CD14-positive monocyte (primary cell): ENCODE data around the gene PILRA. TPM values are rescaled to one million over a fixed set of nuclear protein-coding genes. Genes with fewer than 3 reads are reported as not detected.

Experiments used
- DNase-seq, 3 donors: peaks; one replicate each; pipeline ENCODE4 v3.0.0-alpha.2; 2011 to 2022
- H2AFZ ChIP-seq: 2 replicates; pipeline ENCODE4 v1.6.0; 2012; ENCODE audit warnings: mild to moderate bottlenecking, low read depth, low read length, inconsistent platforms; ENCODE audit not compliant: insufficient read depth, poor library complexity, severe bottlenecking
- H3K27ac ChIP-seq, 2 donors: 1 replicate in 1 of 2; 2 replicates in 1 of 2; pipeline ENCODE4 v1.5.1; 2012 to 2013; ENCODE audit warnings: low read length in 2 of 2, control low read depth in 1 of 2, inconsistent platforms in 1 of 2, low read depth in 1 of 2, mild to moderate bottlenecking in 1 of 2
- H3K27me3 ChIP-seq, 2 donors: one replicate each; pipeline versions ENCODE4 v1.6.0 to v1.6.1; 2011 to 2013; ENCODE audit warnings: low read length in 2 of 2; ENCODE audit not compliant: control insufficient read depth in 2 of 2, insufficient read depth in 2 of 2
- H3K36me3 ChIP-seq, 2 donors: replicated peaks in 1 of 2; 1 replicate in 1 of 2; 2 replicates in 1 of 2; pipeline versions ENCODE4 v1.5.1 to v1.6.1; 2012 to 2013; ENCODE audit warnings: low read length in 2 of 2, control low read depth in 1 of 2, inconsistent platforms in 1 of 2, mild to moderate bottlenecking in 1 of 2; ENCODE audit not compliant: insufficient read depth in 2 of 2, control insufficient read depth in 1 of 2
- H3K4me1 ChIP-seq, 2 donors: 1 replicate in 1 of 2; 2 replicates in 1 of 2; pipeline versions ENCODE4 v1.5.1 to v1.6.1; 2012 to 2013; ENCODE audit warnings: low read length in 2 of 2, control low read depth in 1 of 2, inconsistent platforms in 1 of 2, mild to moderate bottlenecking in 1 of 2, moderate library complexity in 1 of 2; ENCODE audit not compliant: insufficient read depth in 2 of 2, control insufficient read depth in 1 of 2
- H3K4me2 ChIP-seq: replicated peaks from 2 replicates; pipeline ENCODE3; 2012; ENCODE audit warnings: low read length, moderate library complexity, mild to moderate bottlenecking; ENCODE audit not compliant: poor library complexity, severe bottlenecking; ENCODE audit errors: extremely low read depth
- H3K4me3 ChIP-seq, 3 experiments: fragments of 200-600 bp in 1 of 3; sonication (generic) in 1 of 3; replicated peaks in 1 of 3; 1 replicate in 2 of 3; 2 replicates in 1 of 3; pipeline ENCODE4 v1.5.1; 2011 to 2013; ENCODE audit warnings: low read length in 3 of 3, mild to moderate bottlenecking in 3 of 3, control low read depth in 2 of 3, low read depth in 2 of 3, inconsistent platforms in 1 of 3, moderate library complexity in 1 of 3
- H3K79me2 ChIP-seq: 2 replicates; pipeline ENCODE4 v1.6.0; 2012; ENCODE audit warnings: mild to moderate bottlenecking, control low read depth, inconsistent platforms, low read length, moderate library complexity; ENCODE audit not compliant: insufficient read depth
- H3K9ac ChIP-seq: 2 replicates; pipeline ENCODE4 v1.6.0; 2017; ENCODE audit warnings: low read length, mild to moderate bottlenecking; ENCODE audit not compliant: insufficient read depth, poor library complexity, severe bottlenecking
- H3K9me3 ChIP-seq, 2 donors: replicated peaks in 1 of 2; 1 replicate in 1 of 2; 2 replicates in 1 of 2; pipeline versions ENCODE4 v1.5.1 to v1.6.1; 2012 to 2013; ENCODE audit warnings: low read length in 2 of 2, control low read depth in 1 of 2; ENCODE audit not compliant: control insufficient read depth in 1 of 2, insufficient read depth in 1 of 2
- H4K20me1 ChIP-seq: 2 replicates; pipeline ENCODE4 v1.6.0; 2012; ENCODE audit warnings: mild to moderate bottlenecking, low read length, control low read depth, moderate library complexity; ENCODE audit not compliant: insufficient read depth
- H3K27ac Mint-ChIP-seq, 7 donors: one replicate each; pipeline ENCODE4 v1.8.0; 2020; ENCODE audit warnings: mild to moderate bottlenecking in 7 of 7, mixed read lengths in 7 of 7, moderate library complexity in 6 of 7, inconsistent platforms in 2 of 7
- H3K27me3 Mint-ChIP-seq, 3 donors: one replicate each; pipeline ENCODE4 v1.8.0; 2021 to 2022; ENCODE audit warnings: low read depth in 3 of 3, mild to moderate bottlenecking in 3 of 3, mixed read lengths in 3 of 3, moderate library complexity in 3 of 3, inconsistent platforms in 1 of 3
- H3K36me3 Mint-ChIP-seq, 2 donors: one replicate each; pipeline ENCODE4 v1.8.0; 2020; ENCODE audit warnings: mixed read lengths in 2 of 2, inconsistent platforms in 1 of 2, mild to moderate bottlenecking in 1 of 2
- H3K4me1 Mint-ChIP-seq: one replicate; pipeline ENCODE4 v1.8.0; 2020; ENCODE audit warnings: mild to moderate bottlenecking, mixed read lengths
- H3K4me3 Mint-ChIP-seq, 2 donors: one replicate each; pipeline ENCODE4 v1.8.0; 2020; ENCODE audit warnings: mild to moderate bottlenecking in 2 of 2, mixed read lengths in 2 of 2, moderate library complexity in 1 of 2
- H3K9me3 Mint-ChIP-seq, 7 donors: one replicate each; pipeline ENCODE4 v1.8.0; 2020 to 2022; ENCODE audit warnings: mixed read lengths in 7 of 7, mild to moderate bottlenecking in 6 of 7, moderate library complexity in 6 of 7, inconsistent platforms in 2 of 7
- WGBS: methylation state at CpG from one replicate; pipeline ENCODE4 v1.1.5; 2013; ENCODE audit warnings: missing lambda C conversion rate; ENCODE audit not compliant: insufficient coverage; 5-methylcytosine and 5-hydroxymethylcytosine counted together
- intact Hi-C, 2 donors: fragments of 100-400 bp; cut with micrococcal nuclease; formaldehyde crosslinking; loops; one replicate each; pipeline versions ENCODE4 v1.15.0 to v1.15.1; 2023
- polyA plus RNA-seq, 3 donors: library from polyadenylated mRNA; depleted of rRNA in 1 of 3; unstranded in 2 of 3; stranded (reverse) in 1 of 3; fragments of 300-500 nt in 2 of 3; fragments of >200 nt in 1 of 3; fragmentation: Illumina TruSeq in 2 of 3; gene quantifications; 1 replicate in 2 of 3; 2 replicates in 1 of 3; pipeline ENCODE4 v1.2.3, GENCODE V29; 2012 to 2021
- TF ChIP-seq, protein P1 (sequence below): fragments of 200-600 bp; IDR thresholded peaks from one replicate; pipeline ENCODE4 v1.8.0; 2022; ENCODE audit warnings: antibody characterized with exemption, mild to moderate bottlenecking

The PILRA gene
- polyA plus RNA-seq, 3 donors = 316 to 491 (median 364) TPM

DNA sequence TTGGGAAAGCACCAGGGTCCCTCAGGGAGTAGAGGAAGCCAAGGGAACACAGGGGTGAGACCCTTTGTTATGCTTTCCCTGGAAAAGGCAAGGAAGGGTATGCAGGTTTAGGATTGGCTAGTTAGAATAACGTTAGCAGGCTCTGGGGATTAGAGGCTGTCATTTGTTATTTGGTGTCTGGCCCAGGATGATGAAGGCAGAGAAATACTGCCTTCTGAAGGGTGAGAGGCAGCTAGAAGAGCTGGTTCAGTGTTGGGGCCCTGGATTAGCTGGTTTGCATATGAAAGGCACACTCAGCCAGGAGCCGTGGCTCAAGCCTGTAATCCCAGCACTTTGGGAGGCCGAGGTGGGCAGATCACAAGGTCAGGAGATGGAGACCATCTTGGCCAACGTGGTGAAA is 3.0 kb upstream of the PILRA start:
- H3K9me3 Mint-ChIP-seq = no peaks in the 10 kb centered on the region
- intact Hi-C loops = no loop called here
- Histone ChIP-seq H3K4me3 (no peak overlapping the region), H4K20me1 (no peaks in the 10 kb centered on the region), H3K79me2 (peaks cover 69% of the 10 kb centered on the region), H3K4me1 (peaks cover 93 to 97% of the 10 kb centered on the region in 2 donors), H3K27ac (peak overlapping the region; percentile 98 to 99), H2AFZ (no peak overlapping the region), H3K36me3 (peaks cover 4 to 8% of the 10 kb centered on the region in 2 donors), H3K4me2 (no peak overlapping the region), H3K27me3 (no peaks in the 10 kb centered on the region), H3K9ac (no peak overlapping the region), H3K9me3 (no peaks in the 10 kb centered on the region)
- 94% methylated on average over 2 of the region's 4 CpGs for WGBS
- DNase-seq = no peak
- peaks cover 0 to 5% (median 0%) of the 10 kb centered on the region in 3 donors for H3K27me3 Mint-ChIP-seq
- TF ChIP-seq, protein P1, sequence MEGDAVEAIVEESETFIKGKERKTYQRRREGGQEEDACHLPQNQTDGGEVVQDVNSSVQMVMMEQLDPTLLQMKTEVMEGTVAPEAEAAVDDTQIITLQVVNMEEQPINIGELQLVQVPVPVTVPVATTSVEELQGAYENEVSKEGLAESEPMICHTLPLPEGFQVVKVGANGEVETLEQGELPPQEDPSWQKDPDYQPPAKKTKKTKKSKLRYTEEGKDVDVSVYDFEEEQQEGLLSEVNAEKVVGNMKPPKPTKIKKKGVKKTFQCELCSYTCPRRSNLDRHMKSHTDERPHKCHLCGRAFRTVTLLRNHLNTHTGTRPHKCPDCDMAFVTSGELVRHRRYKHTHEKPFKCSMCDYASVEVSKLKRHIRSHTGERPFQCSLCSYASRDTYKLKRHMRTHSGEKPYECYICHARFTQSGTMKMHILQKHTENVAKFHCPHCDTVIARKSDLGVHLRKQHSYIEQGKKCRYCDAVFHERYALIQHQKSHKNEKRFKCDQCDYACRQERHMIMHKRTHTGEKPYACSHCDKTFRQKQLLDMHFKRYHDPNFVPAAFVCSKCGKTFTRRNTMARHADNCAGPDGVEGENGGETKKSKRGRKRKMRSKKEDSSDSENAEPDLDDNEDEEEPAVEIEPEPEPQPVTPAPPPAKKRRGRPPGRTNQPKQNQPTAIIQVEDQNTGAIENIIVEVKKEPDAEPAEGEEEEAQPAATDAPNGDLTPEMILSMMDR = no peak
- peaks cover 90% of the 10 kb centered on the region for H3K4me1 Mint-ChIP-seq
- H3K4me3 Mint-ChIP-seq = no peak overlapping the region
- peak overlapping the region; percentile 99 to 100 (median 99) for H3K27ac Mint-ChIP-seq
- H3K36me3 Mint-ChIP-seq = peaks cover 17 to 19% of the 10 kb centered on the region in 2 donors

DNA sequence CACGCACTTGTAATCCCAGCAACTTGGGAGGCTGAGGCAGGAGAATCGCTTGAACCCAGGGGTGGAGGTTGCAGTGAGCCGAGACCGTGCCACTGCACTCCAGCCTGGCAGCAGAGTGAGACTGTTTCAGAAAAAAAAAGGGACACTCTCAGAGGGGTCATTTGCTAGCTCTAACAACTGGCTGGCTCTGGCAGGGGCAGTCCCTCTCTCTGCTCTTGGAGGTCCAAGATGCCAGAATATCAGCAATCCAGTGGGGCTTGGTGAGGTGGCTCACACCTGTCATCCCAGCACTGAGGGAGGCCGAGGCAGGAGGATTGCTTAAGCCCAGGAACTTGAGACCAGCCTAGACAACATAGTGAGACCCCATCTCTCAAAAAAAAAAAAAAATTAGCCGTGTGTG is 2.5 kb upstream of the PILRA start:
- H3K4me3 Mint-ChIP-seq = no peak overlapping the region
- H3K4me1 Mint-ChIP-seq = peaks cover 91% of the 10 kb centered on the region
- peaks cover 21 to 24% of the 10 kb centered on the region in 2 donors for H3K36me3 Mint-ChIP-seq
- intact Hi-C loops = no loop called here
- H3K4me3 ChIP-seq = no peak overlapping the region
- no peaks in the 10 kb centered on the region for H3K9me3 ChIP-seq
- no peak overlapping the region for H3K9ac ChIP-seq
- DNase-seq = no peak
- peaks cover 2% of the 10 kb centered on the region for H4K20me1 ChIP-seq
- peaks cover 0 to 6% (median 0%) of the 10 kb centered on the region in 3 donors for H3K27me3 Mint-ChIP-seq
- H3K4me2 ChIP-seq = no peak overlapping the region
- H3K79me2 ChIP-seq = peaks cover 73% of the 10 kb centered on the region
- H3K9me3 Mint-ChIP-seq = no peaks in the 10 kb centered on the region
- WGBS = 98% methylated on average over 4 of the region's 6 CpGs
- TF ChIP-seq, protein P1 = no peak
- peak overlapping the region; percentile 98 to 99 for H3K27ac ChIP-seq
- H3K27me3 ChIP-seq = no peaks in the 10 kb centered on the region
- peaks cover 5 to 13% of the 10 kb centered on the region in 2 donors for H3K36me3 ChIP-seq
- H2AFZ ChIP-seq = no peak overlapping the region
- peak overlapping the region; percentile 99 to 100 (median 99) for H3K27ac Mint-ChIP-seq
- H3K4me1 ChIP-seq = peaks cover 93 to 97% of the 10 kb centered on the region in 2 donors
